HepG2 (cell line): ENCODE measurements around the gene CIAO3. TPM values are rescaled to one million over a fixed set of nuclear protein-coding genes. Genes with fewer than 3 reads are reported as not detected.

ENCODE experiments used
- ATAC-seq: fragments of 200-7000 bp; cut with Tn5 transposase; 3 replicates; pipeline ENCODE4 v1.9.1; 2020; ENCODE audit warnings: mild to moderate bottlenecking, moderate library complexity
- BruUV-seq: library from RNA; stranded (reverse); fragments of 400-500 nt; replicated peaks from 2 replicates; lab custom pipeline; 2021; lab: Mats Ljungman, UMichigan
- CTCF ChIA-PET: fragments of 300-600 bp; formaldehyde crosslinking; extraction: SDS; loops from one replicate; lab custom pipeline; 2021; ENCODE audit warnings: low total read pairs, inconsistent platforms, low intra/inter-chr PET ratio; lab: Yijun Ruan, JAX
- POLR2A ChIA-PET: fragments of 350-600 bp; sonication (Branson Sonifier 250); formaldehyde crosslinking; loops from one replicate; lab custom pipeline; 2020; ENCODE audit warnings: antibody characterized with exemption, inconsistent platforms; lab: Yijun Ruan, JAX
- DNase-seq: peaks from one replicate; pipeline ENCODE4 v3.0.0-alpha.2; 2015; ENCODE audit warnings: low spot score
- FAIRE-seq: peaks from 3 replicates; lab custom pipeline; 2011; peaks lifted over from hg19 to GRCh38; lab: Jason Lieb, UNC
- H2AFZ ChIP-seq: one replicate; pipeline ENCODE4 v1.6.1; 2011; ENCODE audit warnings: low read length, inconsistent platforms
- H3K27ac ChIP-seq: fragments of 300-600 bp; 3 replicates; pipeline ENCODE4 v1.8.0; 2011; ENCODE audit warnings: mixed run types, mild to moderate bottlenecking, mixed read lengths, low read length, inconsistent platforms; ENCODE audit not compliant: insufficient read depth; ENCODE audit errors: extremely low read length
- H3K27me3 ChIP-seq, 2 experiments: fragments of 200-600 bp in 1 of 2; 2 replicates in 1 of 2; 3 replicates in 1 of 2; pipeline versions ENCODE4 v1.6.0 to v1.8.0; 2011; ENCODE audit warnings: low read length in 2 of 2, mild to moderate bottlenecking in 2 of 2, moderate library complexity in 2 of 2, inconsistent platforms in 1 of 2; ENCODE audit not compliant: insufficient read depth in 2 of 2, control insufficient read depth in 1 of 2
- H3K36me3 ChIP-seq, 2 experiments: fragments of 200-600 bp in 1 of 2; replicated peaks in 1 of 2; 2 replicates in 1 of 2; 3 replicates in 1 of 2; pipeline versions ENCODE4 v1.5.1 to v1.8.0; 2011; ENCODE audit warnings: low read length in 2 of 2, inconsistent platforms in 1 of 2; ENCODE audit not compliant: insufficient read depth in 2 of 2, control insufficient read depth in 1 of 2
- H3K4me1 ChIP-seq: 2 replicates; pipeline ENCODE4 v1.5.1; 2012; ENCODE audit warnings: low read length, inconsistent platforms; ENCODE audit not compliant: insufficient read depth
- H3K4me2 ChIP-seq: 2 replicates; pipeline ENCODE4 v1.6.0; 2011; ENCODE audit warnings: low read depth, low read length, inconsistent platforms
- H3K4me3 ChIP-seq, 3 experiments: fragments of 200-600 bp in 1 of 3; sonication (generic), shearing (Covaris generic) in 1 of 3; replicated peaks in 1 of 3; 2 replicates each; pipeline ENCODE4 v1.5.1; 2011 to 2016; ENCODE audit warnings: low read length in 3 of 3, inconsistent platforms in 2 of 3, low read depth in 2 of 3, mild to moderate bottlenecking in 2 of 3, control low read depth in 1 of 3, mixed read lengths in 1 of 3; ENCODE audit not compliant: insufficient read depth in 1 of 3
- H3K79me2 ChIP-seq: one replicate; pipeline ENCODE4 v1.6.1; 2011; ENCODE audit warnings: low read length, inconsistent platforms; ENCODE audit not compliant: insufficient read depth
- H3K9ac ChIP-seq: 2 replicates; pipeline ENCODE4 v1.6.0; 2011; ENCODE audit warnings: mild to moderate bottlenecking, low read depth, low read length, inconsistent platforms; ENCODE audit not compliant: insufficient read depth
- H3K9me3 ChIP-seq: 2 replicates; pipeline ENCODE4 v1.5.1; 2012; ENCODE audit warnings: mild to moderate bottlenecking, low read length
- H4K20me1 ChIP-seq: 2 replicates; pipeline ENCODE4 v1.6.0; 2011; ENCODE audit warnings: inconsistent platforms, mild to moderate bottlenecking, low read length, moderate library complexity; ENCODE audit not compliant: insufficient read depth
- ARNT2 ChIP-seq: sonication (generic); formaldehyde crosslinking; IDR thresholded peaks from 2 replicates; pipeline ENCODE4 v1.8.0; 2022; ENCODE audit warnings: mild to moderate bottlenecking, low read depth, missing genetic modification reagents, moderate library complexity
- ATRX ChIP-seq: sonication (generic); formaldehyde crosslinking; IDR thresholded peaks from 2 replicates; pipeline ENCODE4 v1.4.0; 2020; ENCODE audit warnings: missing genetic modification reagents, borderline replicate concordance
- BRD4 ChIP-seq: sonication (generic); formaldehyde crosslinking; IDR thresholded peaks from 2 replicates; pipeline ENCODE4 v1.4.0; 2020; ENCODE audit warnings: missing genetic modification reagents
- ESRRA ChIP-seq: sonication (generic); formaldehyde crosslinking; IDR thresholded peaks from 2 replicates; pipeline ENCODE4 v1.5.1; 2020; ENCODE audit warnings: mild to moderate bottlenecking, low read depth, missing genetic modification reagents
- EZH2 ChIP-seq: conservative IDR thresholded peaks from 2 replicates; pipeline ENCODE4 v1.6.1; 2012; ENCODE audit warnings: mild to moderate bottlenecking, low read depth, low read length, moderate library complexity
- GLMP ChIP-seq: sonication (generic); formaldehyde crosslinking; IDR thresholded peaks from 2 replicates; pipeline ENCODE4 v1.9.0; 2021; ENCODE audit warnings: missing genetic modification reagents, mild to moderate bottlenecking, borderline replicate concordance
- HIVEP1 ChIP-seq: sonication (generic); formaldehyde crosslinking; IDR thresholded peaks from 2 replicates; pipeline ENCODE4 v1.4.0; 2020; ENCODE audit warnings: mild to moderate bottlenecking, missing genetic modification reagents
- HNRNPL ChIP-seq: fragments of 200-400 bp; formaldehyde crosslinking; IDR thresholded peaks from 2 replicates; pipeline ENCODE4 v1.6.1; 2017; ENCODE audit warnings: mild to moderate bottlenecking, low read depth, low read length
- KDM4B ChIP-seq: sonication (generic); formaldehyde crosslinking; IDR thresholded peaks from 2 replicates; pipeline ENCODE4 v1.4.0; 2020; ENCODE audit warnings: missing genetic modification reagents
- NR2F2 ChIP-seq: IDR thresholded peaks from 2 replicates; pipeline ENCODE4 v1.6.1; 2012; ENCODE audit warnings: low read depth, inconsistent platforms, borderline replicate concordance
- REST ChIP-seq, 2 experiments: IDR thresholded peaks; 2 replicates each; pipeline ENCODE4 v1.6.1; 2011 to 2012; ENCODE audit warnings: low read length in 2 of 2, borderline replicate concordance in 1 of 2, low read depth in 1 of 2, mild to moderate bottlenecking in 1 of 2, moderate library complexity in 1 of 2
- RFX1 ChIP-seq: fragments of 450-650 bp; IDR thresholded peaks from 2 replicates; pipeline ENCODE4 v1.6.1; 2017
- ZMYM4 ChIP-seq: sonication (generic); formaldehyde crosslinking; IDR thresholded peaks from 2 replicates; pipeline ENCODE4 v1.8.1; 2023; ENCODE audit warnings: mild to moderate bottlenecking, missing genetic modification reagents
- ZNF124 ChIP-seq: sonication (generic); formaldehyde crosslinking; IDR thresholded peaks from 2 replicates; pipeline ENCODE4 v1.4.0; 2020; ENCODE audit warnings: missing genetic modification reagents
- ZNF484 ChIP-seq: sonication (generic); formaldehyde crosslinking; IDR thresholded peaks from 2 replicates; pipeline ENCODE4 v1.5.1; 2020; ENCODE audit warnings: mild to moderate bottlenecking, low read depth, missing genetic modification reagents, borderline replicate concordance
- ZNF562 ChIP-seq: sonication (generic); formaldehyde crosslinking; IDR thresholded peaks from 2 replicates; pipeline ENCODE4 v1.8.0; 2022; ENCODE audit warnings: missing genetic modification reagents, borderline replicate concordance
- ZNF709 ChIP-seq: sonication (generic); formaldehyde crosslinking; IDR thresholded peaks from 2 replicates; pipeline ENCODE4 v1.5.0; 2020; ENCODE audit warnings: mild to moderate bottlenecking, missing genetic modification reagents
- WGBS: methylation state at CpG from one replicate; pipeline ENCODE4 v1.1.6; 2017; ENCODE audit warnings: low lambda C conversion rate; 5-methylcytosine and 5-hydroxymethylcytosine counted together
- in situ Hi-C: cut with HindIII; loops from 2 replicates; pipeline ENCODE4 v1.10.0; 2017; ENCODE audit warnings: low pct_unique_long_range_greater_than_20kb; ENCODE audit not compliant: extremely low pct_ligation_motif_present
- intact Hi-C: fragments of 100-400 bp; cut with micrococcal nuclease; formaldehyde crosslinking; loops from one replicate; pipeline ENCODE4 v1.10.0; 2022; ENCODE audit not compliant: unreplicated experiment
- polyA plus RNA-seq, 8 experiments: library from polyadenylated mRNA; depleted of rRNA in 3 of 8; stranded (reverse) in 7 of 8; unstranded in 1 of 8; fragments of >200 nt; fragmentation: Illumina TruSeq in 4 of 8; extraction: Trizol in 4 of 8; gene quantifications; 2 replicates each; pipeline versions ENCODE4 v1.2.1 to v1.2.3, GENCODE V29; 2011 to 2016; ENCODE audit warnings: low read depth in 4 of 8, missing spikeins in 1 of 8, mixed read lengths in 1 of 8; ENCODE audit not compliant: insufficient read depth in 1 of 8
- total RNA-seq, 5 experiments: library from RNA; depleted of rRNA; stranded (reverse); fragments of >200 nt; fragmentation: Illumina TruSeq; extraction: Trizol; gene quantifications; 2 replicates each; pipeline ENCODE4 v1.2.3, GENCODE V29; 2016; ENCODE audit warnings: low read depth in 1 of 5

CIAO3 gene
- total and polyA plus RNA-seq, 2 of the 13 experiments (the other 11 are each of a cell fraction or from before 2014, with no cell fraction given) = 21.7 to 25.0 TPM

GRCh38 chr16:704552-705380 is 36.0 kb downstream of the CIAO3 start:
- no peak overlapping the region for H3K4me2 ChIP-seq
- no peak for TF ChIP-seq NR2F2
- no peak for TF ChIP-seq HNRNPL
- TF ChIP-seq ATRX (CRISPR knock-in tag) = no peak
- no peak for TF ChIP-seq BRD4 (CRISPR knock-in tag)
- peak; percentile 36 to 85 for TF ChIP-seq REST (IDR thresholded peaks at IDR 0.05; ENCODE audit: borderline replicate concordance in 1 of 2, low read depth in 1 of 2, low read length in 2 of 2)
- TF ChIP-seq KDM4B (CRISPR knock-in tag) = no peak
- TF ChIP-seq ZNF484 (CRISPR knock-in tag) = no peak
- no peak for TF ChIP-seq RFX1
- no peak for TF ChIP-seq ARNT2 (CRISPR knock-in tag)
- no peak for TF ChIP-seq HIVEP1
- no peak for TF ChIP-seq ZNF562
- TF ChIP-seq ZNF709 (CRISPR knock-in tag) = no peak
- TF ChIP-seq ZMYM4 (CRISPR knock-in tag) = no peak
- no peak for TF ChIP-seq GLMP (CRISPR knock-in tag)
- no peak for TF ChIP-seq ESRRA (CRISPR knock-in tag)
- peak; percentile 78 for TF ChIP-seq EZH2
- no peak for TF ChIP-seq ZNF124
- TF ChIP-seq, all 625 proteins: peak for 2
- H3K79me2 ChIP-seq = no peaks in the 10 kb centered on the region
- WGBS = 4% methylated on average over 10 of the region's 50 CpGs
- no peak overlapping the region for H3K27ac ChIP-seq
- ATAC-seq (peak; percentile 9; the same call in 2 of the 3 replicates), FAIRE-seq (no peak), DNase-seq (no peak)
- no peak overlapping the region for H2AFZ ChIP-seq
- H3K36me3 ChIP-seq = no peaks in the 10 kb centered on the region
- no peak overlapping the region for H3K9ac ChIP-seq
- ChIA-PET POLR2A (no interaction called here), CTCF (no interaction called here)
- peaks cover 32 to 84% of the 10 kb centered on the region in 2 experiments for H3K27me3 ChIP-seq
- BruUV-seq = no TSS peak
- intact Hi-C loops (no loop called here), in situ Hi-C loops (no loop called here)
- H3K4me3 ChIP-seq = no peak overlapping the region
- H3K9me3 ChIP-seq = no peaks in the 10 kb centered on the region
- peaks cover 3% of the 10 kb centered on the region; the same call in 1 of the 2 replicates for H4K20me1 ChIP-seq
- no peaks in the 10 kb centered on the region for H3K4me1 ChIP-seq
